C1 segment of cervical spinal cord (tissue), 14 donors: ENCODE results near the gene UBE2E1.
A peak's percentile ranks its signal among the peaks of the same experiment; 100 is the strongest.
"Not testable (repeated sequence)": the region's sequence is repeated elsewhere in the genome, so short reads cannot be mapped to it uniquely, and the experiment has no call there.

Experiments used
- DNase-seq, 14 donors: peaks; one replicate each; lab custom pipeline; 2025; lab: John Stamatoyannopoulos, UW

The UBE2E1 gene

GRCh38 chr3:23877329-23877980 is 71.7 kb downstream of the UBE2E1 start:
- DNase-seq, result peak in 3 of 14 donors; percentile 10 to 21 (median 12)

GRCh38 chr3:23879485-23879884 is 73.7 kb downstream of the UBE2E1 start:
- no peak for DNase-seq

GRCh38 chr3:23880703-23881339 is 75.1 kb downstream of the UBE2E1 start:
- no peak for DNase-seq

- not testable (repeated sequence) for DNase-seq
These were observed 76.2 kb downstream of the UBE2E1 start for GRCh38 chr3:23881993-23882392.

- DNase-seq, result no peak
These were observed 76.7 kb downstream of the UBE2E1 start for GRCh38 chr3:23882487-23882918.

- no peak for DNase-seq
These were observed 78.7 kb downstream of the UBE2E1 start for GRCh38 chr3:23884481-23884880.

GRCh38 chr3:23885210-23885609 is 79.5 kb downstream of the UBE2E1 start:
- DNase-seq, result no peak

GRCh38 chr3:23886311-23886710 is 80.6 kb downstream of the UBE2E1 start:
- DNase-seq, result no peak

GRCh38 chr3:23888617-23889228 is 83.0 kb downstream of the UBE2E1 start:
- peak in 1 of 14 donors; percentile 26 for DNase-seq

GRCh38 chr3:23889386-23889785 is 83.6 kb downstream of the UBE2E1 start:
- peak in 1 of 14 donors; percentile 7 for DNase-seq

- DNase-seq, result no peak
These were observed 84.2 kb downstream of the UBE2E1 start for GRCh38 chr3:23889950-23890349.

GRCh38 chr3:23894254-23895061 is 88.7 kb downstream of the UBE2E1 start:
- no peak for DNase-seq

GRCh38 chr3:23895181-23895580 is 89.4 kb downstream of the UBE2E1 start:
- DNase-seq, result no peak

GRCh38 chr3:23900744-23901143 is 95.0 kb downstream of the UBE2E1 start:
- DNase-seq, result no peak

GRCh38 chr3:23904545-23904944 is 98.8 kb downstream of the UBE2E1 start:
- DNase-seq, result no peak

GRCh38 chr3:23909341-23909740 is 103.6 kb downstream of the UBE2E1 start:
- DNase-seq, result no peak

GRCh38 chr3:23911397-23911796 is 105.6 kb downstream of the UBE2E1 start:
- DNase-seq, result no peak

GRCh38 chr3:23912335-23912734 is 106.6 kb downstream of the UBE2E1 start:
- DNase-seq, result not testable (repeated sequence)

- no peak for DNase-seq
These were observed 107.4 kb downstream of the UBE2E1 start for GRCh38 chr3:23913182-23913581.

- DNase-seq, result no peak
These were observed 108.4 kb downstream of the UBE2E1 start for GRCh38 chr3:23913873-23914743.

- DNase-seq, result peak in 2 of 14 donors; percentile 5 to 63
These were observed 109.9 kb downstream of the UBE2E1 start for GRCh38 chr3:23915537-23916108.
